ENCODE measurements around the gene PBLD.
"Not testable (repeated sequence)": the region's sequence is repeated elsewhere in the genome, so short reads cannot be mapped to it uniquely, and the experiment has no call there.

The PBLD gene

DNA sequence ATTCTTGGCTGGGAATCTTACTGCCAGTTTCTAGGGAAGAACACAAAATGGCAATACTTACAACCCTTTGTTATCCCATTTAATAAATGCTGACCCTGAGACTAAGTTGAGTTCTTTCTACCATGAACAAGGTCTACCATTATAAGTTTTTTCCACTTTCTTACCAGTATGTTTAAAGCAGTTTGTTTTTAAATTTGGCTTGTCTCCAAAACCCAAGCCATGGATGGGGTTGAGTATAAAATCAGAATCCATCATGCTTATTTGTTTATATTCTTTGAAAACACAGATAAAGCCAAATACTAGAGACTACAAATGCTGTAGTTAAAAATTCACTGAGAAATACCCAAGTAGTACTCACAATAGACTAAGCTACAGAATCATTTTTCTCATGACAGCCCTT lies 42.0 kb downstream of the PBLD start:
- Histone ChIP-seq H3K4me1 (ENCODE audit: control insufficient read depth, insufficient read depth, low read length) (no peaks in the 10 kb centered on the region), H3K27ac (ENCODE audit: low read depth, low read length) (no peak overlapping the region), H3K9ac (ENCODE audit: low read length) (no peak overlapping the region), H3K36me3 (ENCODE audit: control insufficient read depth, insufficient read depth, low read length) (peaks cover 4% of the 10 kb centered on the region), H3K27me3 (ENCODE audit: control insufficient read depth, insufficient read depth, low read length) (no peaks in the 10 kb centered on the region), H3K4me3 (ENCODE audit: low read length) (no peak overlapping the region)

DNA sequence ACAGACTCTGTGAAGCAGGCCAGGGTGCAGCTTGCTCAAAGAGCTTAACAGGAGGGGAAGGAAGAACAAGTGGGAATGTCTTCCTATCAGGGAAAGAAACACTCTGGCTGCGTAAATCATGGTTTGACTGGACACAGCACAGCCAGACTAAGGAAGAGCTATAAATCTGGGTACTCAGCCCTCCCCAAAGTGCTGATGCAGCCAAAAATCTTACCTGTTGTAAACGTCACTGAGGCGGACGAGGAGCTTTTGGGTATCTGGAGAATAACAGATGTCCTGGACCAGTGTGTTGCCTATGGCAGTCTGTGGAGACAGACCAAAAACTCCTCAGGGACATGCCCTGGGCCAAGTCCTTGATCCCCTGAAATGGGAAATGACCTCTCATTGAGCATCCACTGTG lies 44.0 kb downstream of the PBLD start:
- Histone ChIP-seq H3K9ac (ENCODE audit: low read length) (no peak overlapping the region), H3K36me3 (ENCODE audit: control insufficient read depth, insufficient read depth, low read length) (peaks cover 4% of the 10 kb centered on the region), H3K4me3 (ENCODE audit: low read length) (no peak overlapping the region), H3K4me1 (ENCODE audit: control insufficient read depth, insufficient read depth, low read length) (no peaks in the 10 kb centered on the region), H3K27me3 (ENCODE audit: control insufficient read depth, insufficient read depth, low read length) (no peaks in the 10 kb centered on the region), H3K27ac (ENCODE audit: low read depth, low read length) (no peak overlapping the region)

DNA sequence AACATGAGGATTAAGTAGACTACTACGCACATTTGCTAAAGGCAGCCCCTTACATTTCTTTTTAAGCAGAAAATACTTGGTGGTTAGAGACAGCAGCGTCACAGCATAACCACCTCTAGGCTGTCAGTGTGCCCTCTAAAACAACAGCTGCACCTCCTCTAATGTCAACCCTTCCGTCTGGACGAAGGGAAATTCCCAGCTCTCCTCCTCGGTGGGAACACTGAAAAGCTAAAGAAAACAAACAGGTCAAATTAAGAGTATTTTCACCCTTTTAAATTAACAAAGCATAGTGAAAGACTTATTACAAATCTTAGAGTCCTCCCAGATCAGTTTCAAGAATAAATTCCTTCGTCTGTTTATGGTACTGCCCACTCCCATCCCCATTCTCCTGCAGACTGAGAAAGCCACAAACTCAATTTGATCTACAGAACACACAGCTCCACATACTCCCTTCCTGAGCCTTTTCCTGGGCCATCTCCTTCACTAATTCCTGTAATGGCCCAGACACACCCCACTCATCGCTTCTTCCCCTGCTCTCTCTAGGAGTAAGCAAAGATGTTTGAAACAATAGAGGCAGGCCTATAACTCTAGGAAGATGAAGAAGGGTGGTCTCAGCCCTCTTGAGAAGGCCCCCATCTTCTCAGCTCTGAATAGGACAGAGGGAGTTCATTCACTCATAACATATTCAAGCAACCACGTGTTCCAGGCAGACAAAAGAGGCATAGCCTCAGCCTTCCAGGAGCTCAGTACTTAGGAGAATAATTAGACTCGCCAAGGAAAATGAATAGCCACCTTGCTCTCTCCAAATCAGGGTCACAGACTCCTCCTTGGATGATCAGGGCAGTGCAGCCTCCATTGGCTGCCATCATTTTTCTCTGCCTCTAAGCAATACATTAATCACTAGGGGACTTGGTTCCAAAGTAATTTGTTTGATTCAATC lies 48.4 kb downstream of the PBLD start:
- Histone ChIP-seq H3K27me3 (ENCODE audit: control insufficient read depth, insufficient read depth, low read length) (no peaks in the 10 kb centered on the region), H3K27ac (ENCODE audit: low read depth, low read length) (no peak overlapping the region), H3K4me1 (ENCODE audit: control insufficient read depth, insufficient read depth, low read length) (no peaks in the 10 kb centered on the region), H3K9ac (ENCODE audit: low read length) (no peak overlapping the region), H3K36me3 (ENCODE audit: control insufficient read depth, insufficient read depth, low read length) (no peaks in the 10 kb centered on the region), H3K4me3 (ENCODE audit: low read length) (no peak overlapping the region)

DNA sequence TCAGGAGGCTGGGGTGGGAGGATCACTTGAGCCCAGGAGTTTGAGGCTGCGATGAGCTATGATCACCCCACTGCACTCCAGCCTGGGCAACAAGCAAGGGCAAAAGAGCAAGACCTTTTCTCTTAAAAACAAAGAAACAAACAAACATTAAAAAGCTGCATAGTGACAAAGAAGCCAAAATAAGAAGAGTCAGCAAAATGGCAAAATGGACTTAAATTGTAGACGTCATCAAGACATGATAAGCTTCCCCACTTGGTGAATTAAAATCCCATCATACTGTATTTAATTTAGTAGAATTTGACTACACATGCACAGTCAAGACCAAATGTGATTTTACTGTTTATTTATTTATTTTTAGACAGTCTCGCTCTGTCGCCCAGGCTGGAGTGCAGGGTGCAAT lies 52.0 kb downstream of the PBLD start:
- Histone ChIP-seq H3K4me3 (ENCODE audit: low read length) (no peak overlapping the region), H3K36me3 (ENCODE audit: control insufficient read depth, insufficient read depth, low read length) (no peaks in the 10 kb centered on the region), H3K9ac (ENCODE audit: low read length) (no peak overlapping the region), H3K27ac (ENCODE audit: low read depth, low read length) (no peak overlapping the region), H3K27me3 (ENCODE audit: control insufficient read depth, insufficient read depth, low read length) (no peaks in the 10 kb centered on the region), H3K4me1 (ENCODE audit: control insufficient read depth, insufficient read depth, low read length) (no peaks in the 10 kb centered on the region)

DNA sequence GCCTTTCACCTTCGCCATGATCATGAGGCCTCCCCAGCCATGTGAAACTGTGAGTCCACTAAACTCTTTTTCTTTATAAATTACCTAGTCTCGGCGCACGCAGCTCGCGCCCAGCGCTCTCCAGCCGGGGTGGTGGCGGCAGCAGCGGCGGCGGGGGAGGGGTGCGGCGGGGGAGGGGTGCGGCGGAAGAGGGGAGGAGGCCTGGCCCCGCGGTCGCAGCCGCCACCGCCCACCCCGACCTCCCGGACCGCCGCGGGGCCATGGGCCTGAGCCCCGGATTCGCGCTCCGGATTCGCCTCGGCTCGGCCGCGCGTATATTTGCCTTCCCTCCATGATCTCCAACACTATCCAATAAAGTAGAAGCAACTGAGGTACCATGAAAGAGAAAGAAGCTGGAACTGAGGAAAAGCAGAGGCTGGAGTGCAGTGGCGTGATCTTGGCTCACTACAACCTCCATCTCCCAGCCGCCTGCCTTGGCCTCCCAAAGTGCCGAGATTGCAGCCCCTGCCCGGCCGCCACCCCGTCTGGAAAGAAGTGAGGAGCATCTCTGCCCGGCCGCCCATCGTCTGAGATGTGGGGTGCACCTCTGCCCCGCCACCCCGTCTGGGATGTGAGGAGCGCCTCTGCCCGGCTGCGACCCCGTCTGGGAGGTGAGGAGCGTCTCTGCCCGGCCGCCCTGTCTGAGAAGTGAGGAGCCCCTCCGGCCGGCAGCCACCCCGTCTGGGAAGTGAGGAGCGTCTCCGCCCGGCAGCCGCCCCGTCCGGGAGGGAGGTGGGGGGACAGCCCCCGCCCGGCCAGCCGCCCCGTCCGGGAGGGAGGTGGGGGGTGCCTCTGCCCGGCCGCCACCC lies 53.6 kb downstream of the PBLD start:
- H3K9ac ChIP-seq (ENCODE audit: low read length); H3K27ac ChIP-seq (ENCODE audit: low read depth, low read length); H3K27me3 ChIP-seq (ENCODE audit: control insufficient read depth, insufficient read depth, low read length); H3K4me1 ChIP-seq (ENCODE audit: control insufficient read depth, insufficient read depth, low read length); H3K36me3 ChIP-seq (ENCODE audit: control insufficient read depth, insufficient read depth, low read length); H3K4me3 ChIP-seq (ENCODE audit: low read length): not testable (repeated sequence)

DNA sequence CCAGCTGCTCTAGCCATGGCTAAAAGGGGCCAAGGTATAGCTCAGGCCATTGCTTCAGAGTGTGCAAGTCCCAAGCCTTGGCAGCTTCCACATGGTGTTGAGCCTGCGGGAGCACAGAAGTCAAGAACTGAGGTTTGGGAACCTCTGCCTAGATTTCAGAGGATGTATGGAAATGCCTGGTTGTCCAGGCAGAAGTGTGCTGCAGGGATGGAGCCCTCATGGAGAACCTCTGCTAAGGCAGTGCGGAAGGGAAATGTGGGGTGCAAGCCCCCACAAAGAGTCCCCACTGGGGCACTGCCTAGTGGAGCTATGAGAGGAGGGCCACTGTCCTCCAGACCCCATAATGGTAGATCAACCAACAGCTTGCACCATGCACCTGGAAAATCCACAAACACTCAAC lies 54.9 kb downstream of the PBLD start:
- H3K36me3 ChIP-seq (ENCODE audit: control insufficient read depth, insufficient read depth, low read length) = not testable (repeated sequence)

DNA sequence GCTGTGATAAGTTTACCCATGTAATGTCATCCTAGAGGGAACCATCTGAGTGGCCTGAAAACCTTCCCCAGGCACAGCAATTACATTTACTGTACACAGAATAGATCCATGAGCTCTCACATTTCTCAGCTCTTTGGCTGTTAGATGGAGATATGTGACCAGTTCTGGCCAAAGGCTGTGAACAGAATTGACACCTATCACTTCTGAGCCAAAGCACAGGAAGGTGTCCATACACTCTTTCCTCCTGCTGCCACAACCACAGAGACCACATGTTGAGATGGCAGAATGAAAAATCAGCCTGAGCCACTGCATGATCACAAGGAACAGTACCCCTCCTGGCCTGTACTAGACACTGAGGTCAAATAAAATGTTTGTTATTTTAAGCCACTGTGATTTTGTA lies 56.5 kb downstream of the PBLD start:
- H3K4me1 ChIP-seq (ENCODE audit: control insufficient read depth, insufficient read depth, low read length) = no peaks in the 10 kb centered on the region
- H3K4me3 ChIP-seq (ENCODE audit: low read length) = no peak overlapping the region
- H3K36me3 ChIP-seq (ENCODE audit: control insufficient read depth, insufficient read depth, low read length) = no peaks in the 10 kb centered on the region
- H3K27ac ChIP-seq (ENCODE audit: low read depth, low read length) = no peak overlapping the region
- H3K9ac ChIP-seq (ENCODE audit: low read length) = no peak overlapping the region
- H3K27me3 ChIP-seq (ENCODE audit: control insufficient read depth, insufficient read depth, low read length) = no peaks in the 10 kb centered on the region

More for the DNA sequence above, 54.9 kb downstream of the PBLD start:
- H3K27ac ChIP-seq (ENCODE audit: low read depth, low read length); H3K9ac ChIP-seq (ENCODE audit: low read length); H3K27me3 ChIP-seq (ENCODE audit: control insufficient read depth, insufficient read depth, low read length); H3K4me3 ChIP-seq (ENCODE audit: low read length); H3K4me1 ChIP-seq (ENCODE audit: control insufficient read depth, insufficient read depth, low read length): not testable (repeated sequence)

DNA sequence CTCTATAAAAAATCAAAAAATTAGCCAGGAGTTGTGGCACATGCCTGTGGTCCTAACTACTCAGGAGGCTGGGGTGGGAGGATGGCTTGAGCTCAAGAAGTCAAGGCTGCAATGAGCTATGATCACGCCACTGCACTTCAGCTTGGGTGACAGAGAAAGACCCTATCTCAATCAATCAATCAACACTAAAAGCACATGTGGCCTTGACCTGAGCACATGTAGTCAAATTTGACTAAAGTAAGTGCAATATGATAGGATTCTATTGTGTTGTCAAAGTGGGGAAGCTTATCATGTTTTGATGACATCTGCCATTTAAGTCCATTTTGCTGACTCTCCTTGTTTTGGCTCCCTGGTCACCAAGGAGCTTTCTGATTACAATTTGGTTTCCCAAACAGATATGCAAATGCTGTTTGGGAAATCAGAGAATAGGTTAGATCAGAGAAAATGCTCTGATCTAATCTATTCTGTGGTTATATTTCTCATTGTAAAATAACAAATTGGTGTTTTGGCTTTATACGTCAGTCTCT lies 57.1 kb downstream of the PBLD start:
- H3K36me3 ChIP-seq (ENCODE audit: control insufficient read depth, insufficient read depth, low read length) = no peaks in the 10 kb centered on the region
- H3K9ac ChIP-seq (ENCODE audit: low read length) = no peak overlapping the region
- no peak overlapping the region for H3K27ac ChIP-seq (ENCODE audit: low read depth, low read length)
- H3K27me3 ChIP-seq (ENCODE audit: control insufficient read depth, insufficient read depth, low read length) = no peaks in the 10 kb centered on the region
- no peaks in the 10 kb centered on the region for H3K4me1 ChIP-seq (ENCODE audit: control insufficient read depth, insufficient read depth, low read length)
- H3K4me3 ChIP-seq (ENCODE audit: low read length) = no peak overlapping the region

DNA sequence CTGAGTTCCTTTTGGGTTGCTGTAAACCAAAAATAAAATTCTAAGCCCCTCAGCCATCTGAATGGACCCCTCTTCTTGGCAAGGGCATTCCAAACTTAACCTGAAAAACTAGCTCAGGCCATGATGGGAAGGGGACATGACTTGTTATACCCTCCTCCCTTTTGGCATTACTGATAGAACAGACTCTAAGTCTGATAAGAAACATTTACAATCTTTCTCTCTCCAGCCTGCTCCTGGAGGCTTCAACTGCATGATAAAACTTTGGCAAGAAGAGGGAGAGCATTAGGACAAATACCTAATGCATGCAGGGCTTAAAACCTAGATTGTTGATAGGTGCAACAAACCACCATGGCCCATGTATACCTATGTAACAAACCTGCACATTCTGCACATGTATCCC lies 59.9 kb downstream of the PBLD start:
- Histone ChIP-seq H3K27ac (ENCODE audit: low read depth, low read length) (no peak overlapping the region), H3K36me3 (ENCODE audit: control insufficient read depth, insufficient read depth, low read length) (no peaks in the 10 kb centered on the region), H3K4me1 (ENCODE audit: control insufficient read depth, insufficient read depth, low read length) (no peaks in the 10 kb centered on the region), H3K9ac (ENCODE audit: low read length) (no peak overlapping the region), H3K27me3 (ENCODE audit: control insufficient read depth, insufficient read depth, low read length) (no peaks in the 10 kb centered on the region), H3K4me3 (ENCODE audit: low read length) (no peak overlapping the region)

DNA sequence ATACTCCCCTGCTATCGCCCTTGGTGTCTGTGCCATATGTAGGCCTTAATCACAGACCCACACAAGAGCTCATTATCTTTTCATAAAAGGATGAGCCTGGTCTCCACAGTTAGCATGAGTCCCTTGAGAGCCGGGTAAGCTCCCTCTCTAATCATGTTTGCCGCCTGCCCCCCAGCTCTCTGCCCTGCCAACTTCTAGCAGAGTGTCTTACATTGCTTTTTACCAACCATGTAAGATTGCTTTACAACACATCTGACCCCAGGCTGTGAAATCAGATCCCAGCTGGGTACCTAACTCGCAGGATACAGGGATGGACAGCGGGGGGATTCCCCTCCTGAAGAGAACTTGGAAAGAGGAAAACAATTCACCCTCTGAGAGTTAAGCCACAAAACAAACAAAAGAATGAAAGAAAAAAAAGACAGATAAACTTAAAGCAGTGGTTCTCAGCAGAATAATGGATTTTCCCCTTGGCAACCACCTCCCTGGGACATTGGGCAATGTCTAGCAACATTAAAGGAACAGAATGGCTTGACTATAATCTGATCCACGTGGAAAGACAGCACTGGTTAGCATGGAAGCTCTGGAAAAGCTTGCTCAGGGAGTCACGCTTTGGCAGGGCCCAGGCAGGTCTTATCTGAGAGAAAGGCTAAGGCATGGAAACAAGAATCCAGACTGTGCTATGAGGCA lies 61.4 kb downstream of the PBLD start:
- H3K27ac ChIP-seq (ENCODE audit: low read depth, low read length) = no peak overlapping the region
- H3K27me3 ChIP-seq (ENCODE audit: control insufficient read depth, insufficient read depth, low read length) = no peaks in the 10 kb centered on the region
- no peaks in the 10 kb centered on the region for H3K36me3 ChIP-seq (ENCODE audit: control insufficient read depth, insufficient read depth, low read length)
- H3K4me1 ChIP-seq (ENCODE audit: control insufficient read depth, insufficient read depth, low read length) = no peaks in the 10 kb centered on the region
- no peak overlapping the region for H3K4me3 ChIP-seq (ENCODE audit: low read length)
- no peak overlapping the region for H3K9ac ChIP-seq (ENCODE audit: low read length)

DNA sequence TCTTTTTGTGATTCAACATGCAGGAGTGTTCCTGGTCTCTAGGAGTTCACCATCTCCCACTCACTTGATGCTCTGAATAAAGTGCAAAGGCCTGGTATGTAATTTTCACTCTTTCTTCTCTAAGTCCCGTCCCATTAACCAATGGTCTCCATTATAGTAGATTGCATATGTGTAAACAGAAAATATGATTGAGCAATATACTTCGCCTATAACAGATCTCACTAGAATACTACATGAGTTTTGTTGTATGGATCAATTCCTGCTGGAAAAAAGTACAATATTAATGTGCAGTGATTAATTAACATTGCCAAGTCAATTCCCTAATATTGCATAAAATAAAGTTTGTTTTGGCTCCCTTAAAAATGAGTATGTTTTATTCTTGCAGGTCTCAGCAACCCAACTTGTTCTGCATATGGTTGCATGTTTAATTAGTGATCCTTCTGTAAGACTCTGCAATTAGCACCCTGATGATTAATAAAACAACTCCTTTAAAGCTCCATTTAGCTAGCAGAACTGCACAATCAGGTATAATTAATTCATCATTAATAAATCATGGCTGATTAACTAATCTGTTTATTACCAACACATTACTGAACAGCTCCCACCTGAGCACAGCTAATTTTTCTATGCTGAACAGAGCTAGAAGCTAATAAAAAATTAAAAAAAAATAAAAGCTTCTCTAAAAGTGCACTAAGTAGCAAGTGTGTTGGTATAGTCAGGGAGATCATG lies 63.0 kb downstream of the PBLD start:
- no peaks in the 10 kb centered on the region for H3K36me3 ChIP-seq (ENCODE audit: control insufficient read depth, insufficient read depth, low read length)
- H3K4me1 ChIP-seq (ENCODE audit: control insufficient read depth, insufficient read depth, low read length) = no peaks in the 10 kb centered on the region
- H3K9ac ChIP-seq (ENCODE audit: low read length) = no peak overlapping the region
- no peaks in the 10 kb centered on the region for H3K27me3 ChIP-seq (ENCODE audit: control insufficient read depth, insufficient read depth, low read length)
- H3K4me3 ChIP-seq (ENCODE audit: low read length) = no peak overlapping the region
- H3K27ac ChIP-seq (ENCODE audit: low read depth, low read length) = no peak overlapping the region
